ENCODE data around the gene SLC28A3.

Gene SLC28A3

DNA sequence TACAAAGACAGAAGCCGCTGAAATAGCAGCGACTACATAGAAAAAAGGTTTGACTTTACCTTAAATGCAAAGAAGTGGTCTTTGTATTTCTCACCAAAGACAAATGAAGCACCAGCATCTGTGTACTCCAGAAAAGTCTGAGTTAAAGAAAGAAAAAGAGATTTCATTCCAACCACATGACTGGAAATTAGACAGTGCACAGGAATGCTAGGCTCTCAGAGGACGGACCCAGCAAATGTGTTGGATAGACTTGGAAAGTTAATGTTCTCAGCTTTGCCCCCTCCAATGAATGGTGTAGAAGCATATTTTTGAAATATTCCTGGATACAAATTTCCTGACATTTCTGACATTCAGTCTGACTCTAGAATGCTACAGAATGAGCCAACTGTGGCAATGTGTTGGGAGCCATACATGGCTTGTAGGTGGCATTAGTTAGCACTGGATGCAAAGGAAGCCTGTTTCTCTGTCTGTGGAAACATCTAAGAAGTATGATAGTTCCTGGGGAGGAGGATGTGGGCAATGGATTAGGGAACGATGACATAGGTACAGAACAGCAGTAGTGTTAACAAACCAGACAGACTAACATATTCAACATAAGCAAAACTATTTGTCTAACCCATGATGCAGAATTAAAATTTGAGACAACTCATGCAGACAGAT lies 43.3 kb downstream of the SLC28A3 start:
- no peak for DNase-seq (ENCODE audit: low spot score)

- DNase-seq (ENCODE audit: low spot score): no peak
Measured at GRCh38 chr9:84296146-84296843, 44.3 kb downstream of the SLC28A3 start.

- no peak for DNase-seq (ENCODE audit: low spot score)
Measured at GRCh38 chr9:84294241-84294950, 46.2 kb downstream of the SLC28A3 start.

DNA sequence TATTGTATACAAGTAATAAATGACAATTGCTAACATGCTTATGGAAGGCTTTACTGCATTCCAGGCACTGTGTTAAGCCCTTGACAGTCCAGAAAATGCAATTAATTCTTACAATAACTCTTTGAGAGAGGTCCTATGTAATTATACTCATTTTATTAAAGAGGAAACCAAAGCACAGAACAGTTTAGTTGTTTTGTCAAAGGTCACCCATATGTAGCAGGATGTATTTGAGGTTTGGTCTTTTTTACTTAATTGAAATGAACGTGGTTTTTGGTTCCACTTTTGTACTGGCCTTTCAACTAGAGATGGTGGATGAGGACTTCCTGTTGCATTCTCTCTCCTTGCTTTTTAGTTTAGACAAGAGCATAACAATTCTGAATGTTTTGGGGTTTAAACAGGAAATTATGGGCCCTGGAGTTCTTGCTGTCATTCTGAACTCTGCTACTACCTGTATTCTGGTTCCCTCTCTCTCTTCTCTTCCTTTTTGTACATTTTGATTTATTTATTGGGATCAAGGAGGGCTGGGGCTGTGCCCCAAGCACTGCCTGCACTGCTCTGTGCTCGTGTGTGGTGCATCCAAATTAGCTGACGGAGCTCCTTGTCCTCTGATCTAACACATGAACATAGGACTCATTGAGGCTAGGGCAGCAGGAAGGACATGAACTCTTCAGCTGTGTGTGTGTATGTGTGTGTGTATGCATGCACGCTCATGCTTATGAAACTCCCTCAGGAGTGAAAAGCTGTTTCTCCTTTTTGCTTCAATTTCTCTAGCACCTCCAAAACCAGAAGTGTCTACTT lies 47.4 kb downstream of the SLC28A3 start:
- no peak for DNase-seq (ENCODE audit: low spot score)

DNA sequence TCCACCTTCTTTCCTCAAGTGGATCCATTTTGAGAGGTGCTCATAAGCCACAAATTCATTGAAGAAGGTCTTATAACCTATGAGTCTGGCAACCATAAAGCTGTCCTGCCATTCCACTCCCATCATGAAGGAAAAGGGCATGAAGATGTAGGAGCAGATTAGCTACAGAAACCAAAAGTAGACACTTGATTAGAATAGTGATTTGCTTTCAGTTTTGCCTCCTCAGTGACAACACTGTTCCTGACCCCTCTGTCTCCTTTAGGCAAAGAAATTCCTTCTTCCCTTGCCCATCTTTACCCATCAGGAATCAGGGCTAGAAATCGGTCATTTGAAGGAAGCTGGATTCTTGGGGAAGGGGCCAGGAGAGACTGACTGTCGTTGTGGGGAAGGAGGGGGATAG lies 55.2 kb downstream of the SLC28A3 start:
- no peak for DNase-seq (ENCODE audit: low spot score)

GRCh38 chr9:84283946-84284345 lies 56.6 kb downstream of the SLC28A3 start:
- peak; percentile 22 for DNase-seq (ENCODE audit: low spot score)

GRCh38 chr9:84278130-84278529 lies 62.4 kb downstream of the SLC28A3 start:
- DNase-seq (ENCODE audit: low spot score): no peak

GRCh38 chr9:84277646-84278045 lies 62.9 kb downstream of the SLC28A3 start:
- DNase-seq (ENCODE audit: low spot score): no peak

DNA sequence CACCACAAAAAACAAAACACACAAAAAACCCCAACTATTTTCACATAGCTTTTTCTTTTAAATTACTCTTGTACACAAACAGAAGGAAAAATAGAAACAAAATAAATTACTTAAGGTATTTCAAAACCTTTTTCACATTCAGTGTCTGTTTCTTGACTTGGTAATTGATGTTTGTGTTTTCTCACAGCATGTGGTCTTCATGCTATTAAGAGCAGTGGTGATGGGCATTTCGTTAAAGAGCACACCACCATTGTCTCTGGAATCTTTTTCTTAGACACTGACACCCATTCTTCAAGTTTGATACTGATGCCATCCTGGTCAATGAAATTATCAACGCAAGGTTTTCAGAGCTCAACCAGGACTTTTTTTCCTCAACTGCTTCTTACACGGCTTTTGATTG lies 63.8 kb downstream of the SLC28A3 start:
- no peak for DNase-seq (ENCODE audit: low spot score)

DNA sequence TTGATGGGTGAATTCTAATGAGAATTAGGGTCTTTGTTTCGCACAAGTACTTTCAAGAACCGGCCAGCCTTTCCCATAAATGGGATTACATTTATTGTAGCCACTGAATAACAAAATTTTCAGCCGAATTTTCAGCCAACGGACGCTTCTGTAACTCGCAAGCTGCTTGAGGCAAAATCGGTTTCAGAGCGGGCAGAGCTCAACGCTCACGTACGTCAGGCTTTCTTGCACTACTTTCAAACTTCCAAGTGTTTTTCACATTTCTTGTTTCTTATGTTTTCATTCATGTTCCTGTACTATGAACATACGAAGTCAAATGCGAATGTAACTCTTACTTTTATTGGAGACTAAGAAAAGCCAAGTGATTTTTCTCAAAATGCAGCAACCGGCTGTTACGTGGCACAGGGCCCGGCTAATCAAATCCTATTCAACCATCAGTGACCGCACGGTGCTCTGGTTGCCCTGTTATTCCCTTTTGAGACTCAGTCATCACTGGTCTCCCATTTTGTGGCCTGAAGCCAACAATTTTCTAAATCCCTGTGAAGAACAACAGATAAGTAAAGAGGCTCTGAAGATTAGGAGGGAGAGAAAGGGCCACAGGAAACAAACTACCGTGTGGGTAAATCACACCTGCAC lies 68.5 kb downstream of the SLC28A3 start:
- DNase-seq (ENCODE audit: low spot score): no peak

DNA sequence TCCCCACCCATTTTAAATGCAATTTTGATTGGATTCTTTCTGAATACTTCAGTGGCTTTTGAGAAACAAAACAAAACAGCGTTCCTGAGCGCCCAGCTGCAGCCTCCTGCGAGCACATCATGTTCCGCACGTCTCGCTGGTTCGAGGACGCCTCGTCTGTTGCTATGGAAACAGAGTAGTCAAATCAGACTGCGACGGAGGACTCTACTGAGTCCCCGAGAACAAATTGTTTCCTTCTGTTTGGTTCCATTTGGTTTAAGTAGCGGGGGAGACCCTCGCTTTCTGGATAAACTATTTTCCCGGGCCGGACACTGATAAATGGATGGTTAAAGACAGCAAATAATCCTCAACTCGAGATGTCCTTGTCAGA lies 69.0 kb downstream of the SLC28A3 start:
- DNase-seq (ENCODE audit: low spot score): peak; percentile 43

- no peak for DNase-seq (ENCODE audit: low spot score)
Measured at GRCh38 chr9:84270847-84271530, 69.6 kb downstream of the SLC28A3 start.

DNA sequence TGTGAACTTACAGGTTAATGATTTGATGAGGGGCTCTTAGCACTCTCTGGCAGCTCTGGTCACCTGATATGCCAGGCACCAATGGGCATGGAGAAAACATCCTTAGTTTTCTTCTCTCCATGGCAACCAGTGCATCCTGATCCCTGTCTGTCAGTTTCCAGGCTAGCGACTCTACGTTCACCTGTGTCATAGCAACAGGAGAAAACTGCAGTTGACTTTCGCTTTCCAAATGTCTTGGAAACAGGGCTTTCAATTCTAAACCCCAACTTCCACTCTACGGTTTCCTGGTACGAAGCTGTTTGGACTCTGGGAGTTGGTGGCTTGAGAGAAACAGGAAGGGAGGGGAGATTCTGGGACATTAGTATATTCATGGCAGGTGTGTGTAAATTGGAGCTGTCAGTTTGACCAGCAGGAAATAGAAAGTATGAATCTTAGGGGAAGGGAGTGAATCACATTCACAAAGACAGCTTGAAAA lies 74.4 kb downstream of the SLC28A3 start:
- no peak for DNase-seq (ENCODE audit: low spot score)

DNA sequence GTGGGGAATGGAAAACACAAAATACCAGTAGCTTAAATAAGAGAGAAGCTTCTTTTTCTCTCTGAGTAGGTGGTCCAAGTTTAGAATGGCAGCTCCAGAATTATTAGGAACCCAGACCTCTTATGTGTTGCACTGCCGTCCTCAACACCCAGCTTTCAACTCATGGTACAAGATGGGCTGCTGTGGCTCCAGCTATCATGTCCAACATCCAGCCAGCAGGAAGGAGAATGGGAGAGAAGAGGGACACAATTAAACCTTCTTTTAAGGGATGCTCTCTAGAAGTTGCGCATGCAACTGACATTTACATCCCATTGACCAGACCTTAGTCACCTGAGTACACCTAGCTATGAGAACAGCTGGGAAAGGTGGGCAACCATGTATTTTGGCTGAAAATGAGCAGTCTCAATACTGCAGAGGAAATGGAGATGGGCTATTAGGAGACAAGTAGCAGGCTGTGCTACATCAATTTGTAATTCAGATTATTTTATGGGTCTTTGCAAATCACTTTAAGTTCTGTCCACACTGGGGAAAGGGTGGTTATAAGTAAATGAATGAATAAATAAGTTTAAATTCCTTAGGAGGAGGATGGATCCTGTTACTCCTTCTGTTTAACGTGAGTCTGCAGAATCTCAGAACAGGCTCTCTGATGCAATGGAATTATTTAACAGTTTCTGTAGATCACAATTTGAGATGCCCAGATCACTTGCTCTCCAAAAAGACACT lies 76.1 kb downstream of the SLC28A3 start:
- DNase-seq (ENCODE audit: low spot score): no peak

- peak; percentile 86 for DNase-seq (ENCODE audit: low spot score)
Measured at GRCh38 chr9:84261070-84261746, 79.3 kb downstream of the SLC28A3 start.

DNA sequence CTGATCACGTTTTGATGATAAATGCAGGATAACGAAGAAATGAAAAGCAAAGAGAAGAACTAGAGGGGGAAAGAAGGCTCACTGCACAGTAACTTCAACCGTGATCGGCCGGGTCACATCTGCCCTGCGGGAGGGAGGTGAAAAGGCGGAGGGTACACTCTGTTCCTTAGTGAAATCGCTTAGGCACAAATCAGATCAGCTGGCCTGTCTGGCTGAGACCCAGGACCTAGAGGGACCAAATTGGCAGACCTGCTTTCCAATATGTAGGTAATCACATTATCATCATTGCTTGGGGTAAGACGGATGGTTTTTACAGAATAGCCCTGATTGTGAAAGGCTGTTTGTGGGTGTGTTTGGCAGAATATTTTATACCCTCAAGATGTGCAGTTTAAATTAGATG lies 82.2 kb downstream of the SLC28A3 start:
- no peak for DNase-seq (ENCODE audit: low spot score)

DNA sequence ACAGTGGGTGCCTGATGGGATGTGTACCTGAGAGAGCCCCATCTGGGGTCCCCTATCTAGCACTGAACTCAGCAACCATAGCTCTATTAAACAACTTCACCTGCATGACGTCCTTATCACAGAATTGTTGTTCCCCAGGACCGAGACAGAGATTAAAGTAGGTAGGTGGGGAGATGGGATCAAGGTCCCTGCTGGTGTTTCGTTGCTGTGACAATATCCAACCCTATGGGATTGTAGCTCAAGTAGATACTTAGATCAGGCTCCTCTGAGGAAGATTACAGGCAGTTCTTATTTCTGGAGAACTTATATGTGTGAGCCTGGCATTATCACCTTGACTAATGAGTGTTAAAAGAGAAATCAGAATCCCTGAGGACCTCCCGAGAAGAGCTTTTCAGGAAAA lies 84.9 kb downstream of the SLC28A3 start:
- no peak for DNase-seq (ENCODE audit: low spot score)

DNA sequence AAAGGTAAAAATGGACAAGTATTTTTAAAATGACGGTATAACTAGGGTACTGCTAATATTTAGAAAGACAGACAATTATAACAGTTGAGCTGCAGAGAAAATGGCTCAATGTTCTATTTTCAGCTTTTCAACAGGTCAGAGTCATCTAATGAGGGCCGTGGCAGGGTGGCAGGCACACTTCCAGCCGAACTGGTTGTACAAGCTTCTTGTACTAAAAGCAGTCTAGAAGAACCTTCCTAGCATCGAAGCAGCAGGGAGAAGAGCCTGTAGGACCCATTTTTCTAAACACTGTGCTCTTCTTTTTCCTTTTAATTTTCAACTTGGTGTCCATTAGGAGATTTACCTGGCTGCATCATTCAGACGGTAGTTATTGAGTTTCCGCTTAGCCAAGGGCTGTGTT lies 85.6 kb downstream of the SLC28A3 start:
- DNase-seq (ENCODE audit: low spot score): no peak

DNA sequence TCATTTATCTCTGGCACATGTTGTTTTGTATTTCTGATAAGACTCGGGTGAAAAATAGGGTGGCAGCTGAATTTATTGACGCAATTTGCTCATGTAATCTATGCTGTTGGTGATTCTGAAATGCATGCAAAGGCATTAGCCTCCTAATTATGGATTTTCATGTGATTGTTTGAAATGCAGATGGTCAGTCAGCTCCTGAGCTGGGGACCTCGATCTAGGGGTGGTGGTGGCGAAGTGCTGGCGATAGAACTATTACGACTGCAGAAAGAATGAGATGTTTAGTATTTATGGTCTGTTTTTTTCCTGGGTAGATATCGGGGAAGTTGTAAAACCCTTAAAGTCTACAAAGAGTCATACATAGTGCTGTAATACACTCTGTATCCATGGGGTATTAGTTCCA lies 88.6 kb downstream of the SLC28A3 start:
- no peak for DNase-seq (ENCODE audit: low spot score)

DNA sequence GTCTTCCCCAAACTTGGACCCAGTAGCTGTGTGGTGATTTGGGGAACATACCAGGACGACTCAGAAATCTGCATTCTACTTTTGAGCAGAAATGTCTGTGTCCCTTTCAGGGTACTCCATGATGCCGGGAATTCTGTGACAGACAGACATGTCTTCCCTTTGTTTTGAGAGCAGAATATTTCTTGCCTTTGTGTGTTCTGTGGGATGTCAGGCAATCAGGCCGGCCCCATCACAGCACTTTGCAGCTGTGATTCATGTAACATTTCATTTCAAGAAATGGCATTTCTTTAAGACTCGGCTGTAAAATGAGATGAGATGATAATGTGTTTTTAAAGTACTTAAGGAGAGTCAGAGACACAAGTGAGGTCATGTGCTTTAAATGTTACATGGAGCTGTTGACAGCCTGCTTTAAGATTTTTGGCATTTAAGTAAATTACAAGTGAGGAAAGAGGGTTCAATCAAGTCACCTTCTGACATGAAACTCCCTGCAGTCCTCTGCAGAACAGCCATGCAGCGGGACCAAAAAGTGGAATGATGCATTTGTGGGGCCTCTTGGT lies 98.7 kb downstream of the SLC28A3 start:
- DNase-seq (ENCODE audit: low spot score): no peak
